HCT116 (cell line): ENCODE measurements around the gene CPB1. TPM values are rescaled to one million over a fixed set of nuclear protein-coding genes. Genes with fewer than 3 reads are reported as not detected.
"Not testable (repeated sequence)": the region's sequence is repeated elsewhere in the genome, so short reads cannot be mapped to it uniquely, and the experiment has no call there.

Experiments used
- ATAC-seq: fragments of 200-7000 bp; cut with Tn5 transposase; 2 replicates; pipeline ENCODE4 v1.9.1; 2020; ENCODE audit warnings: mild to moderate bottlenecking, moderate library complexity
- BruUV-seq: library from RNA; stranded (reverse); fragments of 400-500 nt; replicated peaks from 2 replicates; lab custom pipeline; 2021; lab: Mats Ljungman, UMichigan
- CTCF ChIA-PET: fragments of 300-600 bp; sonication (Branson Sonifier 250); formaldehyde crosslinking; loops from one replicate; lab custom pipeline; 2021; ENCODE audit warnings: antibody characterized with exemption; lab: Charles Lee
- POLR2A ChIA-PET: fragments of 300-600, 350-600 bp; sonication (Branson Sonifier 250); formaldehyde crosslinking; loops from one replicate; lab custom pipeline; 2021; ENCODE audit warnings: antibody characterized with exemption; lab: Charles Lee
- RAD21 ChIA-PET, 2 experiments: fragments of 300-600 bp; sonication (Branson Sonifier 250); formaldehyde crosslinking; loops; one replicate each; lab custom pipeline; 2023; ENCODE audit warnings: low total read pairs in 2 of 2; ENCODE audit not compliant: uncharacterized antibody in 2 of 2, unreplicated experiment in 2 of 2, low non-redundant PET in 1 of 2; lab: Charles Lee
- DNase-seq: peaks from one replicate; pipeline ENCODE4 v3.0.0-alpha.2; 2010; ENCODE audit warnings: low read depth, low spot score
- H2AFZ ChIP-seq: fragments of 200-600 bp; shearing (Covaris generic), sonication (generic); 2 replicates; pipeline ENCODE4 v1.6.1; 2017; ENCODE audit warnings: low read depth, mixed run types, mixed read lengths, antibody characterized with exemption, low read length; ENCODE audit not compliant: poor library complexity, severe bottlenecking
- H3K27ac ChIP-seq: 2 replicates; pipeline ENCODE4 v1.5.1; 2012; ENCODE audit warnings: low read depth, low read length
- H3K27me3 ChIP-seq: fragments of 200-600 bp; sonication (generic); 2 replicates; pipeline ENCODE4 v1.6.1; 2016; ENCODE audit warnings: mixed run types, low read length, mixed read lengths; ENCODE audit not compliant: insufficient read depth
- H3K36me3 ChIP-seq, 2 experiments: fragments of 200-500 bp in 1 of 2; fragments of 200-600 bp in 1 of 2; sonication (Bioruptor generic) in 1 of 2; sonication (generic) in 1 of 2; 2 replicates each; pipeline versions ENCODE4 v1.5.1 to v1.6.1; 2014 to 2016; ENCODE audit warnings: low read length in 2 of 2, inconsistent platforms in 1 of 2, mixed read lengths in 1 of 2, mixed run types in 1 of 2; ENCODE audit not compliant: insufficient read depth in 2 of 2, control insufficient read depth in 1 of 2
- H3K4me1 ChIP-seq, 2 experiments: fragments of 200-600 bp in 1 of 2; sonication (generic) in 1 of 2; 2 replicates each; pipeline versions ENCODE4 v1.5.1 to v1.6.1; 2012 to 2017; ENCODE audit warnings: low read length in 2 of 2, inconsistent platforms in 1 of 2, mild to moderate bottlenecking in 1 of 2, mixed read lengths in 1 of 2, mixed run types in 1 of 2, moderate library complexity in 1 of 2; ENCODE audit not compliant: insufficient read depth in 2 of 2, control insufficient read depth in 1 of 2
- H3K4me2 ChIP-seq: fragments of 200-600 bp; sonication (generic); 2 replicates; pipeline ENCODE4 v1.6.1; 2017; ENCODE audit warnings: mixed run types, low read length, mixed read lengths
- H3K4me3 ChIP-seq, 2 experiments: fragments of 200-600 bp in 1 of 2; sonication (generic) in 1 of 2; replicated peaks in 1 of 2; 2 replicates each; pipeline ENCODE4 v1.5.1; 2011 to 2016; ENCODE audit warnings: low read length in 2 of 2, control low read depth in 1 of 2, low read depth in 1 of 2, mild to moderate bottlenecking in 1 of 2, mixed read lengths in 1 of 2, mixed run types in 1 of 2
- H3K79me2 ChIP-seq: fragments of 200-600 bp; sonication (generic); 2 replicates; pipeline ENCODE4 v1.6.1; 2017; ENCODE audit warnings: mild to moderate bottlenecking, mixed run types, low read length, moderate library complexity, mixed read lengths; ENCODE audit not compliant: insufficient read depth
- H3K9ac ChIP-seq: fragments of 200-600 bp; sonication (generic); 2 replicates; pipeline ENCODE4 v1.6.1; 2016; ENCODE audit warnings: low read length, mixed read lengths
- H3K9me2 ChIP-seq: fragments of 200-600 bp; sonication (generic), shearing (Covaris generic); 2 replicates; pipeline ENCODE4 v1.6.1; 2017; ENCODE audit warnings: mixed run types, mild to moderate bottlenecking, moderate library complexity; ENCODE audit not compliant: insufficient read depth
- H3K9me3 ChIP-seq, 2 experiments: fragments of 200-500 bp in 1 of 2; fragments of 200-600 bp in 1 of 2; sonication (Bioruptor generic) in 1 of 2; sonication (generic) in 1 of 2; 2 replicates each; pipeline ENCODE4 v1.6.1; 2014 to 2017; ENCODE audit warnings: low read length in 2 of 2, mixed read lengths in 2 of 2, inconsistent platforms in 1 of 2, low read depth in 1 of 2, mild to moderate bottlenecking in 1 of 2, mixed run types in 1 of 2, moderate library complexity in 1 of 2; ENCODE audit not compliant: control insufficient read depth in 1 of 2, insufficient read depth in 1 of 2
- H4K20me1 ChIP-seq: fragments of 200-600 bp; sonication (generic), shearing (Covaris generic); 2 replicates; pipeline ENCODE4 v1.6.1; 2017; ENCODE audit warnings: mixed run types, mild to moderate bottlenecking, moderate library complexity; ENCODE audit not compliant: insufficient read depth
- ATF3 ChIP-seq: IDR thresholded peaks from 2 replicates; pipeline ENCODE4 v1.6.1; 2012
- CBX3 ChIP-seq: IDR thresholded peaks from 2 replicates; pipeline ENCODE4 v1.6.1; 2012; ENCODE audit warnings: low read depth
- CEBPB ChIP-seq: IDR thresholded peaks from 2 replicates; pipeline ENCODE4 v1.6.1; 2012; ENCODE audit warnings: low read depth
- EGR1 ChIP-seq: IDR thresholded peaks from 2 replicates; pipeline ENCODE4 v1.6.1; 2012; ENCODE audit warnings: low read depth
- FOSL1 ChIP-seq: IDR thresholded peaks from 2 replicates; pipeline ENCODE4 v1.6.1; 2012; ENCODE audit warnings: low read depth
- JUND ChIP-seq: IDR thresholded peaks from 2 replicates; pipeline ENCODE4 v1.6.1; 2012
- POLR2A ChIP-seq: IDR thresholded peaks from 2 replicates; pipeline ENCODE4 v1.7.0; 2011; ENCODE audit warnings: borderline replicate concordance; ENCODE audit not compliant: insufficient read depth, insufficient read length; ENCODE audit errors: extremely low read depth
- RAD21 ChIP-seq: IDR thresholded peaks from 2 replicates; pipeline ENCODE4 v1.6.1; 2012; ENCODE audit warnings: low read depth, mild to moderate bottlenecking
- SP1 ChIP-seq: IDR thresholded peaks from 2 replicates; pipeline ENCODE4 v1.6.1; 2012; ENCODE audit warnings: low read depth
- SRF ChIP-seq: IDR thresholded peaks from 2 replicates; pipeline ENCODE4 v1.6.1; 2012; ENCODE audit warnings: low read depth
- TCF7L2 ChIP-seq: IDR thresholded peaks from 2 replicates; pipeline ENCODE4 v1.7.0; 2011; ENCODE audit warnings: borderline replicate concordance, inconsistent platforms; ENCODE audit not compliant: insufficient read depth, insufficient read length; ENCODE audit errors: extremely low read depth
- ZFX ChIP-seq: fragments of 450-650 bp; IDR thresholded peaks from 2 replicates; pipeline ENCODE4 v1.6.1; 2017
- ZNF274 ChIP-seq: fragments of 200-500 bp; sonication (Bioruptor generic); IDR thresholded peaks from 2 replicates; pipeline ENCODE4 v1.6.1; 2014; ENCODE audit warnings: mild to moderate bottlenecking, low read depth, low read length, inconsistent platforms
- intact Hi-C: fragments of 100-400 bp; cut with micrococcal nuclease; formaldehyde crosslinking; loops from 2 replicates; pipeline ENCODE4 v1.10.0; 2022
- total RNA-seq: library from RNA; stranded (reverse); gene quantifications from one replicate; pipeline ENCODE4 v1.2.1, GENCODE V29; 2021; ENCODE audit not compliant: unreplicated experiment

Gene CPB1
- total RNA-seq, 1 experiment from 2014 or later = 6.2 TPM

DNA sequence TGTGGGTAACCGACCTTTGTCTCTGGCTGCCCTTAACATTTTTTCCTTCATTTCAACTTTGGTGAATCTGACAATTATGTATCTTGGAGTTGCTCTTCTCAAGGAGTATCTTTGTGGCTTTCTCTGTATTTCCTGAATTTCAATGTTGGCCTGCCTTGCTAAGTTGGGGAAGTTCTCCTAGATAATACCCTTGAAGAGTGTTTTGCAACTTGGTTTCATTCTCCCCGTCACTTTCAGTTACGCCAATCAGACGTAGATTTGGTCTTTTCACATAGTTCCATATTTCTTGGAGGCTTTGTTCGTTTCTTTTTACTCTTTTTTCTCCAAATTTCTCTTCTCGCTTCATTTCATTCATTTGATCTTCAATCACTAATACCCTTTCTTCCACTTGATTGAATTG, 42.6 kb upstream of the CPB1 start:
- CTCF ChIA-PET, H3K9me3 ChIP-seq, DNase-seq, H3K4me3 ChIP-seq, H4K20me1 ChIP-seq, intact Hi-C loops, POLR2A ChIA-PET, RAD21 ChIA-PET, H3K9me2 ChIP-seq, BruUV-seq, H3K4me1 ChIP-seq, H3K36me3 ChIP-seq, H3K27ac ChIP-seq, H3K79me2 ChIP-seq, H3K27me3 ChIP-seq, H3K4me2 ChIP-seq, ATAC-seq, H3K9ac ChIP-seq, H2AFZ ChIP-seq: not testable (repeated sequence)

GRCh38 chr3:148786159-148786558, 41.5 kb upstream of the CPB1 start:
- CTCF ChIA-PET, H3K36me3 ChIP-seq, H3K27ac ChIP-seq, DNase-seq, RAD21 ChIA-PET, H3K79me2 ChIP-seq, H3K4me3 ChIP-seq, H3K4me1 ChIP-seq, H3K4me2 ChIP-seq, H2AFZ ChIP-seq, H4K20me1 ChIP-seq, H3K9me2 ChIP-seq, ATAC-seq, H3K9ac ChIP-seq, intact Hi-C loops, BruUV-seq, H3K9me3 ChIP-seq, H3K27me3 ChIP-seq, POLR2A ChIA-PET: not testable (repeated sequence)

DNA sequence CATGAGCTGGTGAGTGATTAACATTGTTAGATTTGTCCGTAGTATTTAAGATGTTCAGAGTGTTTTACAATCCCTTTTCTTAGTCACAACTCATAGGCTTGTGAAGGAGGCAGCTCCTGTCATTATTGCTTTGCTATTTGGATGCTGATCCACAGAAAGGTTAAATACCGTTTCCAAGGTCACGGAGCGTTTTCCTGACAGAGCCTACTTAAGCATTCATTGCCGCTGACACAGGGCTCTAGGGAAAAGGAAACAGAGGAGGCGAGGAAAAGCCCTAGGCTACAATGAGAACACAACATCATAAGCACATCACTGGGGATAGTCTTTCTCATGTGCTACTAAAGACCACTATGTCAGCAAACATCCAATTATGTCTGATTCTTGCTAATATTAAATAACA, 38.5 kb upstream of the CPB1 start:
- TF ChIP-seq SRF (no peak), ZFX (no peak), CEBPB (no peak), EGR1 (no peak), POLR2A (no peak), FOSL1 (no peak), SP1 (no peak), ZNF274 (no peak), JUND (no peak), TCF7L2 (no peak), RAD21 (no peak), CBX3 (no peak), ATF3 (no peak)
- Histone ChIP-seq H3K27me3 (no peaks in the 10 kb centered on the region), H4K20me1 (no peaks in the 10 kb centered on the region), H3K9me2 (no peaks in the 10 kb centered on the region), H3K27ac (no peak overlapping the region), H3K9me3 (no peaks in the 10 kb centered on the region), H3K4me2 (no peak overlapping the region), H3K4me3 (no peak overlapping the region), H3K4me1 (no peaks in the 10 kb centered on the region), H3K9ac (no peak overlapping the region), H3K79me2 (no peaks in the 10 kb centered on the region), H3K36me3 (no peaks in the 10 kb centered on the region), H2AFZ (no peak overlapping the region)
- BruUV-seq = no TSS peak
- ChIA-PET CTCF (no interaction called here), RAD21 (no interaction called here), POLR2A (no interaction called here)
- DNase-seq = no peak
- no peak for ATAC-seq
- intact Hi-C loops = no loop called here
